ENCODE measurements around the gene PRDM16.

PRDM16 gene

GRCh38 chr1:3294450-3294849, 225.4 kb downstream of the PRDM16 start:
- no peak for ATAC-seq
- no peak for TF ChIP-seq GLIS3 (CRISPR knock-in tag; IDR thresholded peaks at IDR 0.05)
- TF ChIP-seq ESRRG (CRISPR knock-in tag; IDR thresholded peaks at IDR 0.05): no peak
- TF ChIP-seq CSDC2 (CRISPR knock-in tag; IDR thresholded peaks at IDR 0.05): no peak
- TF ChIP-seq POU6F1 (CRISPR knock-in tag; IDR thresholded peaks at IDR 0.05; ENCODE audit: borderline replicate concordance, low read depth): no peak
- no peak for TF ChIP-seq SNAI2 (CRISPR knock-in tag; IDR thresholded peaks at IDR 0.05)
- TF ChIP-seq ZC3H10 (CRISPR knock-in tag; IDR thresholded peaks at IDR 0.05): no peak
- no peak for TF ChIP-seq ISL1 (CRISPR knock-in tag; IDR thresholded peaks at IDR 0.05)
- TF ChIP-seq CSRNP3 (CRISPR knock-in tag; IDR thresholded peaks at IDR 0.05): no peak
- TF ChIP-seq TSHZ2 (CRISPR knock-in tag; IDR thresholded peaks at IDR 0.05): no peak
- TF ChIP-seq ZNF8 (CRISPR knock-in tag; IDR thresholded peaks at IDR 0.05): no peak
- no peak for TF ChIP-seq TCF4 (CRISPR knock-in tag; IDR thresholded peaks at IDR 0.05; ENCODE audit: borderline replicate concordance)
- TF ChIP-seq ARNTL (CRISPR knock-in tag; IDR thresholded peaks at IDR 0.05; ENCODE audit: borderline replicate concordance, low read depth): no peak
- no peak for TF ChIP-seq ZFP3 (CRISPR knock-in tag; IDR thresholded peaks at IDR 0.05)
- no peak for TF ChIP-seq CREB5 (CRISPR knock-in tag; IDR thresholded peaks at IDR 0.05; ENCODE audit: low read depth)
- no peak for TF ChIP-seq OSR1 (CRISPR knock-in tag; IDR thresholded peaks at IDR 0.05)
- TF ChIP-seq RARB (CRISPR knock-in tag; IDR thresholded peaks at IDR 0.05): no peak
- no peak for TF ChIP-seq ZNF565 (CRISPR knock-in tag; conservative IDR thresholded peaks at IDR 0.05; ENCODE audit: low read depth)

GRCh38 chr1:3295846-3296245, 226.8 kb downstream of the PRDM16 start:
- no peak for ATAC-seq
- no peak for TF ChIP-seq ZNF565 (CRISPR knock-in tag; conservative IDR thresholded peaks at IDR 0.05; ENCODE audit: low read depth)
- TF ChIP-seq OSR1 (CRISPR knock-in tag; IDR thresholded peaks at IDR 0.05): no peak
- no peak for TF ChIP-seq ESRRG (CRISPR knock-in tag; IDR thresholded peaks at IDR 0.05)
- no peak for TF ChIP-seq POU6F1 (CRISPR knock-in tag; IDR thresholded peaks at IDR 0.05; ENCODE audit: borderline replicate concordance, low read depth)
- no peak for TF ChIP-seq CREB5 (CRISPR knock-in tag; IDR thresholded peaks at IDR 0.05; ENCODE audit: low read depth)
- no peak for TF ChIP-seq SNAI2 (CRISPR knock-in tag; IDR thresholded peaks at IDR 0.05)
- TF ChIP-seq RARB (CRISPR knock-in tag; IDR thresholded peaks at IDR 0.05): no peak
- no peak for TF ChIP-seq PPARA (CRISPR knock-in tag; IDR thresholded peaks at IDR 0.05; ENCODE audit: borderline replicate concordance)
- TF ChIP-seq PATZ1 (CRISPR knock-in tag; IDR thresholded peaks at IDR 0.05; ENCODE audit: borderline replicate concordance): no peak
- no peak for TF ChIP-seq ISL1 (CRISPR knock-in tag; IDR thresholded peaks at IDR 0.05)
- no peak for TF ChIP-seq GLIS3 (CRISPR knock-in tag; IDR thresholded peaks at IDR 0.05)
